Subcutaneous adipose tissue (tissue), 4 donors: ENCODE results near the gene SAG. TPM values are rescaled to one million over a fixed set of nuclear protein-coding genes. Genes with fewer than 3 reads are reported as not detected.

Source experiments
- total RNA-seq, 4 donors: library from RNA; depleted of rRNA; stranded (reverse); fragments of >200 nt; gene quantifications; one replicate each; pipeline ENCODE4 v1.1.0, GENCODE V29; 2016
- TF ChIP-seq, protein P1 (sequence below): fragments of 450-650 bp; IDR thresholded peaks from one replicate; pipeline ENCODE4 v1.5.1; 2016; ENCODE audit warnings: low read depth, mild to moderate bottlenecking, control low read depth, antibody characterized with exemption, moderate library complexity

Gene SAG
- total RNA-seq, 4 donors from 2014 or later: not detected

DNA sequence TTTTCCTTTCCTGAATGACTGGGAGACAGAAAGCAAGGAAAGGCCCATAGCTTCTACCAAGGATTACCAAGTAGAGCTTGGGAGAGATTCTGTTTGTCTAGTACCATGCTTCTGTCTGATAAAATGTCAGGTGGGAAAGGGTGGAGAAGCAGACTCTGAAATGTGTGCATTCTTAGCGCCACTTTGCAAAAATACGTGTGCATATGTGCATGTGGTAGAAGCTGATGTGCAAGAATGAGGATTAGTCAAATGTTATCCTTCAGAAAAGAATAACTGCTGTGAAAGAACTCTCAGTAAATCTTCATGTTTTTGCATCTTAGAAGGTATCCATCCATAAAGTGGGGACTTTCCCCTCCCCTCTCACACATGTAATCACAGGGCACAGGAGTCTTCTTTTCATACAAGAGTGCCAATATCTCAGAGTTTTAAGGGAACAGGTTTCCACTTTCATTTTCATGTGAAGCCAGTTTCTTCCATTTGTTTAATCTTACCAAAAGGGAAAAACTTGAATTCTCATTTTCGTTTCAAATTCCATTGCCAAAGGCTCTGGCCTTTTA is 31.3 kb downstream of the SAG start:
- TF ChIP-seq, protein P1, sequence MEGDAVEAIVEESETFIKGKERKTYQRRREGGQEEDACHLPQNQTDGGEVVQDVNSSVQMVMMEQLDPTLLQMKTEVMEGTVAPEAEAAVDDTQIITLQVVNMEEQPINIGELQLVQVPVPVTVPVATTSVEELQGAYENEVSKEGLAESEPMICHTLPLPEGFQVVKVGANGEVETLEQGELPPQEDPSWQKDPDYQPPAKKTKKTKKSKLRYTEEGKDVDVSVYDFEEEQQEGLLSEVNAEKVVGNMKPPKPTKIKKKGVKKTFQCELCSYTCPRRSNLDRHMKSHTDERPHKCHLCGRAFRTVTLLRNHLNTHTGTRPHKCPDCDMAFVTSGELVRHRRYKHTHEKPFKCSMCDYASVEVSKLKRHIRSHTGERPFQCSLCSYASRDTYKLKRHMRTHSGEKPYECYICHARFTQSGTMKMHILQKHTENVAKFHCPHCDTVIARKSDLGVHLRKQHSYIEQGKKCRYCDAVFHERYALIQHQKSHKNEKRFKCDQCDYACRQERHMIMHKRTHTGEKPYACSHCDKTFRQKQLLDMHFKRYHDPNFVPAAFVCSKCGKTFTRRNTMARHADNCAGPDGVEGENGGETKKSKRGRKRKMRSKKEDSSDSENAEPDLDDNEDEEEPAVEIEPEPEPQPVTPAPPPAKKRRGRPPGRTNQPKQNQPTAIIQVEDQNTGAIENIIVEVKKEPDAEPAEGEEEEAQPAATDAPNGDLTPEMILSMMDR: no peak

DNA sequence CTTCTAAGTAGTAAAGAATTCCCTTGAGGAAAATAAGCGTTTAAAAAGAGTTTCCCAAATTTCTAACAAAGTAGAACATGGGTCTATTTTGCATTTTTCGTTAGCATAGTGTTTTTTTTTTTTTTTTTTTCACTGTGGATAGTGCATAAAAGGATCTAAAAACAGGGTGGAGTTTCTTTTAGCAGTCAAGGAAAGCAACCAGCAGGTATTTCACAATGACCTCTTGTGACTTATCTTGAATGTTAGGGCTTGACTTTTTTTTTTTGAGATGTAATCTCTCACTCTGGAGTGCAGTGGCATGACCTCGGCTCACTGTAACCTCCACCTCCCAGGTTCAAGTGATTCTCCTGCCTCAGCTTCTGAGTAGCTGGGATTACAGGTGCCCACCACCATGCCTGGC is 31.8 kb downstream of the SAG start:
- TF ChIP-seq, protein P1: no peak

DNA sequence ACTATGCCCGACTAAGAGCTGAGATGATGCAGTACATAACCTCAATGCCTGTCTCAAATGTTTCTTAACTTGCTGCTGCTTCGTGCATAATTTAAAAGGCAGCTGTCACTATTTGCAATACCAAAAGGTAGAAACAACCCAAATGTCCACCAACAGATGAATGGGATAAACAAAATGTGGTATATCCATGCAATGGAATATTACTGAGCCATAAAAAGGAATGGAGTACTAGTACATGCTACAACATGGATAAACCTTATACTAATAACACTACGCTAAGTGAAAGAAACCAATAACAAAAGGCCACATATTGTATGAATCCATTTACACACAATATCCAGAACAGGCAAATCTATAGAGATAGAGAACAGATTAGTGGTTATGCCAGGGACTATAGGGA is 33.7 kb downstream of the SAG start:
- TF ChIP-seq, protein P1: no peak

DNA sequence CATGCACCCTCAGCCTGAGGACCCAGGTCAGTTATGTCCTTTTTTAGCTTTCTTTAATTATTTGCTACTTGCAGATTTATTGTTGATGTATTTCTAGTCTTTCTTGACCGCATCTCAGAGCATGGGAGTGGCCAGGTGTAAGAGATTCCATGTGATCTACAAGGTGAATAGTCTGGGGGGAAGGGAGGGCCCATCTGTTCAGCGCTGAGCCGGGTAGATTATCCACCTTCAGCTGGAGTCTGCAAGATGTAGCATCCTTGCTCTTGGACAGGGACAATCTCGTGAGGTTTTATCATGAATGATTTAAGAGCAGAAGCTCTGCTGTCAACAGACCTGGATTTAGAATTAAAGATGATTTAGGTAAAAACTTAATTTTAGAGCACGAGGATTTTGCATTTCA is 34.7 kb downstream of the SAG start:
- TF ChIP-seq, protein P1: no peak

DNA sequence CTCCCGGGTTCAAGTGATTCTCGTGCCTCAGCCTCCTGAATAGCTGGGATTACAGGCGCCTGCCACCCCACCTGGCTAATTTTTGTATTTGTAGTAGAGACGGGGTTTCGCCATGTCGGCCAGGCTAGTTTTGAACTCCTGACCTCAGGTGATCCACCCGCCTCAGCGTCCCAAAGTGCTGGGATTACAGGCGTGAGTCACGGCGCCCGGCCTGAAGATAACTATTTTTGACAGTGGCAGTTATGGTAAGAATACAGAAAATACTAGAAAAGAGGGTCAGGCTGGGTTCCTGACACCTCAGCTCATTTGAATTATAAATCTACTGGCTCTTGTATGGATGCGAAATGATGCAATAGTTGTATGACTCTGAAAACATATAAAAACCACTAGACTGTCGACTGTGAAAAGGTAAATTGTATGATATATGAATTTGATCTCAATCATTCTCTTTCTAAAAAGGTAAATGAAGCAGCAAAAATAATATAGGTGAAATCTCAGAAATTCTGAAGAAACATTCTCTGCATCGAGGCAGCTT is 35.6 kb downstream of the SAG start:
- TF ChIP-seq, protein P1: no peak

DNA sequence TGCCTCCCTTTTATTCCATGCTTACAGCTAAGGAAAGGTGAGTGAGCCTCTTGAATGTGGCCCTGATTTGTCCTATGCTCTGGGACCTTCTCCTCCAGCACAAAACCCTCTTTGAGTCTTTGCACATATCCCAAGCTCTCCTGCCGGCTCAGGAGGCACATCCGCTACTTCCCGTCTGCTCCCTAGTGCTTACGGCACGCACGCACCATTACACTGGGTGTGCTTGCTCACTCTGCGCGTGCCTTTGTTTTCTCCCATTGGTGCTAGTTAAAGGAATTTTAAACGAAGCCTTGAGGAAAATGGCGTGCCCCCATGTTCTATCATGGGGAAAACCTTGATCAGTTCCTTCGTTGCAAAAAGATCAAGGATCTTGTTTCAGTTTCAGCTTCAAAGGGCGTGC is 38.8 kb downstream of the SAG start:
- TF ChIP-seq, protein P1: no peak

DNA sequence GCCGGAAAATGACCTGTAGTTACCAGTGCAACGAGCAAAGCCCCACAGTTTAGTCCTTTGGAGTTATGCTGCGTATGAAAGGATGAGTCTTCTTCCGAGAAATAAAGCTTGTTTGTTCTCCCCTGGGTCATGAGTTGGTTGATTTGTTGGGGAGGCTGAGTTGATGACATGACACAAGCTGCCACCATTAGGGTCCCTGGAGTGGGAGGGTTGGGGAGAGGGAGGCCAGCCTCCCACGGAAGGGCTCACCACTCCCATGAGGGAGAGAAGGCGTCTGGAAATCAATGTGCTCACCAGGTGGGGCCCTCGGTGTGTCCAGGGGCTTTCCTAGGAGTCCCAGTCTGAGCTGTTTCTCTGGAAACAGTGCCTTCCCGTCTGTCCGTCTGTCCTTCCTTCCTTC is 39.3 kb downstream of the SAG start:
- TF ChIP-seq, protein P1: no peak
